Hepatocyte (in vitro differentiated cells): Measurements from ENCODE around the gene RGS1. TPM values are rescaled to one million over a fixed set of nuclear protein-coding genes. Genes with fewer than 3 reads are reported as not detected.

Experiments used
- DNase-seq: peaks from one replicate; pipeline ENCODE4 v3.0.0-alpha.2; 2016; ENCODE audit warnings: low spot score
- H2AFZ ChIP-seq: fragments of 200-600 bp; sonication (generic); 2 replicates; pipeline ENCODE4 v1.6.0; 2016; ENCODE audit warnings: antibody characterized with exemption, mild to moderate bottlenecking
- H3K27ac ChIP-seq: fragments of 200-600 bp; sonication (generic); 2 replicates; pipeline ENCODE4 v1.5.1; 2016; ENCODE audit warnings: mild to moderate bottlenecking
- H3K27me3 ChIP-seq: fragments of 200-600 bp; sonication (generic); 2 replicates; pipeline ENCODE4 v1.6.1; 2016
- H3K36me3 ChIP-seq: fragments of 200-600 bp; sonication (generic); replicated peaks from 2 replicates; pipeline ENCODE4 v1.5.1; 2016; ENCODE audit warnings: low read depth; ENCODE audit not compliant: insufficient read depth
- H3K4me1 ChIP-seq: fragments of 200-600 bp; sonication (generic); 2 replicates; pipeline ENCODE4 v1.5.1; 2016; ENCODE audit warnings: mild to moderate bottlenecking, moderate library complexity; ENCODE audit not compliant: insufficient read depth
- H3K4me2 ChIP-seq: fragments of 200-600 bp; sonication (generic); 2 replicates; pipeline ENCODE4 v1.6.0; 2016
- H3K4me3 ChIP-seq: fragments of 200-600 bp; sonication (generic); 2 replicates; pipeline ENCODE4 v1.5.1; 2016; ENCODE audit warnings: mild to moderate bottlenecking
- H3K79me2 ChIP-seq: fragments of 200-600 bp; sonication (generic); 2 replicates; pipeline ENCODE4 v1.6.0; 2017; ENCODE audit warnings: mild to moderate bottlenecking
- H3K9me2 ChIP-seq: fragments of 200-600 bp; sonication (generic); replicated peaks from 2 replicates; pipeline ENCODE4 v1.6.0; 2017; ENCODE audit warnings: mild to moderate bottlenecking; ENCODE audit not compliant: insufficient read depth
- H3K9me3 ChIP-seq: fragments of 200-600 bp; sonication (generic); 2 replicates; pipeline ENCODE4 v1.5.1; 2016; ENCODE audit warnings: low read depth, mild to moderate bottlenecking
- H4K20me1 ChIP-seq: fragments of 200-600 bp; sonication (generic); 2 replicates; pipeline ENCODE4 v1.6.0; 2016; ENCODE audit warnings: mild to moderate bottlenecking; ENCODE audit not compliant: insufficient read depth, poor library complexity, severe bottlenecking
- CTCF ChIP-seq: fragments of 200-600 bp; sonication (generic); IDR thresholded peaks from 2 replicates; pipeline ENCODE4 v1.5.1; 2016; ENCODE audit warnings: antibody characterized with exemption, mild to moderate bottlenecking; ENCODE audit not compliant: poor library complexity
- EZH2 ChIP-seq: fragments of 200-600 bp; sonication (generic); IDR thresholded peaks from 2 replicates; pipeline ENCODE4 v1.6.1; 2016; ENCODE audit warnings: antibody characterized with exemption, mild to moderate bottlenecking, borderline replicate concordance
- EZH2phosphoT487 ChIP-seq: fragments of 200-600 bp; sonication (generic); IDR thresholded peaks from one replicate; pipeline ENCODE4 v1.6.1; 2018; ENCODE audit warnings: antibody characterized with exemption, mild to moderate bottlenecking, low read depth, moderate library complexity; ENCODE audit not compliant: unreplicated experiment, severe bottlenecking
- WGBS: methylation state at CpG from one replicate; pipeline ENCODE4 v1.1.6; 2016; ENCODE audit warnings: low lambda C conversion rate; ENCODE audit errors: missing lambda C conversion rate; 5-methylcytosine and 5-hydroxymethylcytosine counted together
- polyA plus RNA-seq: library from polyadenylated mRNA; unstranded; fragments of >200 nt; fragmentation: Nextera tagmentation; extraction: Ambion mirVana; gene quantifications from 2 replicates; pipeline ENCODE4 v1.2.1, GENCODE V29; 2016
- total RNA-seq: library from RNA; depleted of rRNA; stranded (reverse); fragments of >200 nt; gene quantifications from 2 replicates; pipeline ENCODE4 v1.2.3, GENCODE V29; 2014

Gene RGS1
- total RNA-seq = 4.8 and 9.8 TPM in 2 replicates
- polyA plus RNA-seq = 4.0 and 5.6 TPM in 2 replicates

GRCh38 chr1:192575499-192576189, at the start of gene RGS1:
TSS of gene RGS1 (plus strand) at chr1:192575773. CDS start at chr1:192575793, 20 bp downstream.
- no peaks in the 10 kb centered on the region for H3K9me3 ChIP-seq
- TF ChIP-seq EZH2 (no peak), EZH2phosphoT487 (no peak), CTCF (no peak)
- no peak within 1 kb of the TSS for H2AFZ ChIP-seq
- H4K20me1 ChIP-seq = no peaks in the 10 kb centered on the region
- H3K4me2 ChIP-seq = peak within 1 kb of the TSS; percentile 5
- no peaks in the 10 kb centered on the region for H3K36me3 ChIP-seq
- H3K4me3 ChIP-seq = no peak within 1 kb of the TSS
- peaks cover 10% of the 10 kb centered on the region for H3K4me1 ChIP-seq
- no peaks in the 10 kb centered on the region for H3K79me2 ChIP-seq
- H3K9me2 ChIP-seq = no peaks in the 10 kb centered on the region
- H3K27me3 ChIP-seq = no peaks in the 10 kb centered on the region
- 66% methylated on average over 7 of the region's 7 CpGs for WGBS
- DNase-seq = no peak
- no peak within 1 kb of the TSS for H3K27ac ChIP-seq

GRCh38 chr1:192527111-192527795, 48.3 kb upstream of the RGS1 start:
- 92% methylated on average over 5 of the region's 5 CpGs for WGBS
- H3K27me3 ChIP-seq = no peaks in the 10 kb centered on the region
- no peak overlapping the region for H2AFZ ChIP-seq
- no peaks in the 10 kb centered on the region for H3K9me2 ChIP-seq
- no peak for TF ChIP-seq EZH2
- TF ChIP-seq CTCF = no peak
- no peak for TF ChIP-seq EZH2phosphoT487
- DNase-seq = no peak
- H3K4me2 ChIP-seq = no peak overlapping the region
- peaks cover 10% of the 10 kb centered on the region for H3K4me1 ChIP-seq
- H3K36me3 ChIP-seq = no peaks in the 10 kb centered on the region
- H3K27ac ChIP-seq = no peak overlapping the region
- no peaks in the 10 kb centered on the region for H3K9me3 ChIP-seq
- no peaks in the 10 kb centered on the region for H3K79me2 ChIP-seq
- no peak overlapping the region for H3K4me3 ChIP-seq
- no peaks in the 10 kb centered on the region for H4K20me1 ChIP-seq

- H3K79me2 ChIP-seq = no peaks in the 10 kb centered on the region
- peaks cover 10% of the 10 kb centered on the region for H3K4me1 ChIP-seq
- H3K27me3 ChIP-seq = no peaks in the 10 kb centered on the region
- no peaks in the 10 kb centered on the region for H3K36me3 ChIP-seq
- DNase-seq = no peak
- H3K4me3 ChIP-seq = no peak overlapping the region
- no peak overlapping the region for H2AFZ ChIP-seq
- TF ChIP-seq EZH2 (no peak), EZH2phosphoT487 (no peak), CTCF (no peak)
- no peaks in the 10 kb centered on the region for H3K9me2 ChIP-seq
- no peaks in the 10 kb centered on the region for H3K9me3 ChIP-seq
- no peaks in the 10 kb centered on the region for H4K20me1 ChIP-seq
- H3K4me2 ChIP-seq = no peak overlapping the region
- no peak overlapping the region for H3K27ac ChIP-seq
These were observed 47.6 kb upstream of the RGS1 start for GRCh38 chr1:192527950-192528349.
